ENCODE data around the gene CPSF3.

DNA sequence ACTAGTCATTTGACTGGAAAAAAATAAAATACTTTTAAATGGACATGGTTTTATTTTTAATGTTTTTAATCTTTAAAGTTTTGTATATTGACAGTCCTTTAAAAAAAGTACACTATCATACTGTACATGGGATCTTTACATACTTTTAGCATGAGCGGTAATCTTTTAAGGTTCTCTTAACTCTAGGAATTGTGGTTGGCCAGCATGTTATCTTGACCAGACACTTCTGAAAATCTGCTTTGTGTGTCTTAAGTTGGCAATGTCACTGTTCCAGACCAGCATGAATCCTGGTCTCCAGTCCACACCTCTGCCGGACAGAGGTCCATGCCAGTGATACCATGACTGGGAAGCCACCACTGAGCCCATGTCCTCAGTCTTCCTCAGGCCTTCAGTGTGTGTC, 17.8 kb upstream of the CPSF3 start:
- TF ChIP-seq, protein P1, sequence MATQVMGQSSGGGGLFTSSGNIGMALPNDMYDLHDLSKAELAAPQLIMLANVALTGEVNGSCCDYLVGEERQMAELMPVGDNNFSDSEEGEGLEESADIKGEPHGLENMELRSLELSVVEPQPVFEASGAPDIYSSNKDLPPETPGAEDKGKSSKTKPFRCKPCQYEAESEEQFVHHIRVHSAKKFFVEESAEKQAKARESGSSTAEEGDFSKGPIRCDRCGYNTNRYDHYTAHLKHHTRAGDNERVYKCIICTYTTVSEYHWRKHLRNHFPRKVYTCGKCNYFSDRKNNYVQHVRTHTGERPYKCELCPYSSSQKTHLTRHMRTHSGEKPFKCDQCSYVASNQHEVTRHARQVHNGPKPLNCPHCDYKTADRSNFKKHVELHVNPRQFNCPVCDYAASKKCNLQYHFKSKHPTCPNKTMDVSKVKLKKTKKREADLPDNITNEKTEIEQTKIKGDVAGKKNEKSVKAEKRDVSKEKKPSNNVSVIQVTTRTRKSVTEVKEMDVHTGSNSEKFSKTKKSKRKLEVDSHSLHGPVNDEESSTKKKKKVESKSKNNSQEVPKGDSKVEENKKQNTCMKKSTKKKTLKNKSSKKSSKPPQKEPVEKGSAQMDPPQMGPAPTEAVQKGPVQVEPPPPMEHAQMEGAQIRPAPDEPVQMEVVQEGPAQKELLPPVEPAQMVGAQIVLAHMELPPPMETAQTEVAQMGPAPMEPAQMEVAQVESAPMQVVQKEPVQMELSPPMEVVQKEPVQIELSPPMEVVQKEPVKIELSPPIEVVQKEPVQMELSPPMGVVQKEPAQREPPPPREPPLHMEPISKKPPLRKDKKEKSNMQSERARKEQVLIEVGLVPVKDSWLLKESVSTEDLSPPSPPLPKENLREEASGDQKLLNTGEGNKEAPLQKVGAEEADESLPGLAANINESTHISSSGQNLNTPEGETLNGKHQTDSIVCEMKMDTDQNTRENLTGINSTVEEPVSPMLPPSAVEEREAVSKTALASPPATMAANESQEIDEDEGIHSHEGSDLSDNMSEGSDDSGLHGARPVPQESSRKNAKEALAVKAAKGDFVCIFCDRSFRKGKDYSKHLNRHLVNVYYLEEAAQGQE (IDR thresholded peaks at IDR 0.05) = no peak
- TF ChIP-seq MYC (IDR thresholded peaks at IDR 0.05; ENCODE audit: borderline replicate concordance, low read length) (no peak), POLR2A (IDR thresholded peaks at IDR 0.05; ENCODE audit: low read length) (no peak), JUN (IDR thresholded peaks at IDR 0.05) (no peak), ESRRA (IDR thresholded peaks at IDR 0.05; ENCODE audit: borderline replicate concordance, low read length) (no peak), CEBPB (IDR thresholded peaks at IDR 0.05) (no peak), HOXB5 (CRISPR knock-in tag; IDR thresholded peaks at IDR 0.05) (no peak), BHLHE40 (IDR thresholded peaks at IDR 0.05; ENCODE audit: low read depth, low read length) (no peak), FOSB (CRISPR knock-in tag; IDR thresholded peaks at IDR 0.05) (no peak), ZNF302 (CRISPR knock-in tag; IDR thresholded peaks at IDR 0.05) (no peak)
- TF ChIP-seq, protein P2, sequence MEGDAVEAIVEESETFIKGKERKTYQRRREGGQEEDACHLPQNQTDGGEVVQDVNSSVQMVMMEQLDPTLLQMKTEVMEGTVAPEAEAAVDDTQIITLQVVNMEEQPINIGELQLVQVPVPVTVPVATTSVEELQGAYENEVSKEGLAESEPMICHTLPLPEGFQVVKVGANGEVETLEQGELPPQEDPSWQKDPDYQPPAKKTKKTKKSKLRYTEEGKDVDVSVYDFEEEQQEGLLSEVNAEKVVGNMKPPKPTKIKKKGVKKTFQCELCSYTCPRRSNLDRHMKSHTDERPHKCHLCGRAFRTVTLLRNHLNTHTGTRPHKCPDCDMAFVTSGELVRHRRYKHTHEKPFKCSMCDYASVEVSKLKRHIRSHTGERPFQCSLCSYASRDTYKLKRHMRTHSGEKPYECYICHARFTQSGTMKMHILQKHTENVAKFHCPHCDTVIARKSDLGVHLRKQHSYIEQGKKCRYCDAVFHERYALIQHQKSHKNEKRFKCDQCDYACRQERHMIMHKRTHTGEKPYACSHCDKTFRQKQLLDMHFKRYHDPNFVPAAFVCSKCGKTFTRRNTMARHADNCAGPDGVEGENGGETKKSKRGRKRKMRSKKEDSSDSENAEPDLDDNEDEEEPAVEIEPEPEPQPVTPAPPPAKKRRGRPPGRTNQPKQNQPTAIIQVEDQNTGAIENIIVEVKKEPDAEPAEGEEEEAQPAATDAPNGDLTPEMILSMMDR (IDR thresholded peaks at IDR 0.05) = no peak
- TF ChIP-seq, protein P3, sequence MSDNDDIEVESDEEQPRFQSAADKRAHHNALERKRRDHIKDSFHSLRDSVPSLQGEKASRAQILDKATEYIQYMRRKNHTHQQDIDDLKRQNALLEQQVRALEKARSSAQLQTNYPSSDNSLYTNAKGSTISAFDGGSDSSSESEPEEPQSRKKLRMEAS (IDR thresholded peaks at IDR 0.05) = no peak

Measured in A549 (cell line).